SK-N-MC (cell line): ENCODE measurements around the gene NPIPB8.
"Not testable (repeated sequence)": the region's sequence is repeated elsewhere in the genome, so short reads cannot be mapped to it uniquely, and the experiment has no call there.

Experiments
- DNase-seq: peaks from one replicate; pipeline ENCODE4 v3.0.0-alpha.2; 2011; ENCODE audit warnings: low read depth, low spot score
- H3K27ac ChIP-seq: fragments of 200-600 bp; sonication (generic); 2 replicates; pipeline ENCODE4 v1.5.1; 2016; ENCODE audit warnings: mixed run types
- H3K36me3 ChIP-seq: fragments of 200-600 bp; sonication (generic); 2 replicates; pipeline ENCODE4 v1.6.1; 2017; ENCODE audit warnings: antibody characterized with exemption, low read length, mixed read lengths; ENCODE audit not compliant: insufficient read depth
- H3K4me3 ChIP-seq: fragments of 200-600 bp; sonication (generic); 2 replicates; pipeline ENCODE4 v1.5.1; 2016
- H3K9ac ChIP-seq: fragments of 200-600 bp; sonication (generic); 2 replicates; pipeline ENCODE4 v1.8.0; 2017; ENCODE audit warnings: mixed run types, mixed read lengths; ENCODE audit not compliant: insufficient read length
- H3K9me3 ChIP-seq: fragments of 200-600 bp; sonication (generic); 2 replicates; pipeline ENCODE4 v1.6.1; 2017; ENCODE audit warnings: low read depth, mild to moderate bottlenecking, antibody characterized with exemption, low read length, moderate library complexity, mixed read lengths
- EZH2 ChIP-seq: fragments of 200-600 bp; sonication (generic); IDR thresholded peaks from one replicate; pipeline ENCODE4 v1.6.1; 2017; ENCODE audit warnings: antibody characterized with exemption
- FOXP2 ChIP-seq: optimal IDR thresholded peaks from 2 replicates; pipeline ENCODE3; 2011; ENCODE audit warnings: mild to moderate bottlenecking, moderate library complexity; ENCODE audit not compliant: insufficient read depth; ENCODE audit errors: extremely low read length, control extremely low read depth
- POLR2AphosphoS5 ChIP-seq: IDR thresholded peaks from 2 replicates; pipeline ENCODE4 v1.6.1; 2012; ENCODE audit warnings: mild to moderate bottlenecking, low read depth, low read length, borderline replicate concordance

The NPIPB8 gene

DNA sequence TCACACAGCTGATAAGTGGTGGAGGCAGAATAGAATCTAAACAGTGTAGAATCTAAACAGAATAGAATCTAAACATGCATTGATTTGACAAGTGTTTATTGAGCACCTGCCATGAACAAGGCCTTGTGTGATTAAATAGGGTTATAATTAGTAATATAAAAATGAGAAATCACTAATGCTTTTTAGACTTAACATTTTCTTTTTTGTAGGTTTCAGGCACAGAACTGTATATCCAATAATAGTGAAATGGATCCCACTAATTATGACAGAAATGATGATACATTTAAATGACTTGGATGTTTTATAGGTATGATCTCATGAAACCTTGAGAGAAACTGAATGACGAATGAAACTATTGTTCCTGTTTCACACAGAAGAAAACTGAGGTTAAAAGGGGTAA, at the start of gene NPIPB8:
NPIPB8 (plus strand) TSS at position 301 of the 400 bp plus-strand sequence. CDS start 296 bp downstream, outside the sequence.
- H3K4me3 ChIP-seq, H3K9ac ChIP-seq, H3K27ac ChIP-seq, H3K36me3 ChIP-seq, H3K9me3 ChIP-seq, DNase-seq: not testable (repeated sequence)

GRCh38 chr16:28589069-28589468, 48.8 kb upstream of the NPIPB8 start:
- no peak overlapping the region for H3K4me3 ChIP-seq
- no peaks in the 10 kb centered on the region for H3K9me3 ChIP-seq
- H3K36me3 ChIP-seq: peaks cover 7% of the 10 kb centered on the region; the same call in 1 of the 2 replicates
- no peak overlapping the region for H3K9ac ChIP-seq
- no peak for TF ChIP-seq POLR2AphosphoS5
- no peak for TF ChIP-seq EZH2
- no peak for DNase-seq
- H3K27ac ChIP-seq: no peak overlapping the region

- no peaks in the 10 kb centered on the region for H3K9me3 ChIP-seq
- TF ChIP-seq POLR2AphosphoS5 (no peak), EZH2 (no peak), FOXP2 (no peak)
- H3K36me3 ChIP-seq: peaks cover 7% of the 10 kb centered on the region; the same call in 1 of the 2 replicates
- H3K27ac ChIP-seq: no peak overlapping the region
- H3K4me3 ChIP-seq: no peak overlapping the region
- no peak overlapping the region for H3K9ac ChIP-seq
- DNase-seq: no peak
Measured at GRCh38 chr16:28589930-28590329, 47.9 kb upstream of the NPIPB8 start.

DNA sequence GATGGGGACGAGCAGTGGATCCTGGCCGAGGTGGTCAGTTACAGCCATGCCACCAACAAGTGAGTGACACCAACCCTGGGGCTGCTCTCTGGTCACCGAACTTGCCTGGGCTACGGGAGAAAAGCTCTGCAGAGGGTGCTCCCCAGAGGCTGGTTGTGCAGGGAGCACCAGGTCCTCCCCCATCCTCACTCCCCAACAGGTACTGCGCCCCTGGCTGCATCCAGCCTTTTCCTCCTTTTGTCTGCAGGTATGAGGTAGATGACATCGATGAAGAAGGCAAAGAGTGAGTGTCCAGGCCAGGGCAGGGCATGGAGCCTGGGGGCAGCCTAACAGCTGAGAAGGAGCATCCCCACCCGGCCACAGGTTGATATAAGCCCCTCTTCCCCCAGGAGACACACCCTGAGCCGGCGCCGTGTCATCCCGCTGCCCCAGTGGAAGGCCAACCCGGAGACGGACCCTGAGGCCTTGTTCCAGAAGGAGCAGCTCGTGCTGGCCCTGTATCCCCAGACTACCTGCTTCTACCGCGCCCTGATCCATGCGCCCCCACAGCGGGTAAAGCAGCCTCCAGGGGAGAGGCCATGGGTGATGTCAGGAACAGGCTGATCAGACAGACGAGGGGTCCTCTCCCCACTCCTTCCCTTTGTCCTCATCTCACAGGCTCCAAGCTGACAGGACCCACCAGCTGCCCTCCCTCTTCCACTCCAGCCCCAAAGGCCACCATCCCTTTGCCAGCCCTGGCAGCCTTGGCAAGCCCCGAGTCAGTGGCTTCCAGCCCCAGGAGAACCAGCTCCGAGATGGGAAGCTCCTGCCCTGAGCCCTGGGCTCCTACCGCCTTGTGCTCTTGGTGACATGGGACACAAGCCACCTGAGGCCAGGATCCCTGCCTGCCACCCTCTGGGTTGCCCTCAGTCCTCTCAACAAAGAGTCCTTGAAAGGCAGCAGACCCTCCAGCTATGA, 47.2 kb upstream of the NPIPB8 start:
- H3K36me3 ChIP-seq: peaks cover 6% of the 10 kb centered on the region; the same call in 1 of the 2 replicates

GRCh38 chr16:28591355-28591754, 46.5 kb upstream of the NPIPB8 start:
- peaks cover 3% of the 10 kb centered on the region; the same call in 1 of the 2 replicates for H3K36me3 ChIP-seq
- no peak overlapping the region for H3K9ac ChIP-seq
- no peak for TF ChIP-seq FOXP2
- no peak for TF ChIP-seq EZH2
- no peak for TF ChIP-seq POLR2AphosphoS5
- H3K27ac ChIP-seq: no peak overlapping the region
- no peak overlapping the region for H3K4me3 ChIP-seq
- DNase-seq: no peak
- H3K9me3 ChIP-seq: no peaks in the 10 kb centered on the region

More for the DNA sequence above, 47.2 kb upstream of the NPIPB8 start:
- TF ChIP-seq FOXP2 (no peak), EZH2 (no peak), POLR2AphosphoS5 (no peak)
- H3K4me3 ChIP-seq: no peak overlapping the region
- no peak overlapping the region for H3K9ac ChIP-seq
- no peak overlapping the region for H3K27ac ChIP-seq
- no peak for DNase-seq
- H3K9me3 ChIP-seq: no peaks in the 10 kb centered on the region

GRCh38 chr16:28592511-28592910, 45.4 kb upstream of the NPIPB8 start:
- Histone ChIP-seq H3K9me3 (no peaks in the 10 kb centered on the region), H3K9ac (no peak overlapping the region), H3K27ac (no peak overlapping the region), H3K36me3 (no peaks in the 10 kb centered on the region; the same call in 1 of the 2 replicates), H3K4me3 (no peak overlapping the region)
- DNase-seq: no peak
- no peak for TF ChIP-seq FOXP2
- TF ChIP-seq EZH2: no peak

DNA sequence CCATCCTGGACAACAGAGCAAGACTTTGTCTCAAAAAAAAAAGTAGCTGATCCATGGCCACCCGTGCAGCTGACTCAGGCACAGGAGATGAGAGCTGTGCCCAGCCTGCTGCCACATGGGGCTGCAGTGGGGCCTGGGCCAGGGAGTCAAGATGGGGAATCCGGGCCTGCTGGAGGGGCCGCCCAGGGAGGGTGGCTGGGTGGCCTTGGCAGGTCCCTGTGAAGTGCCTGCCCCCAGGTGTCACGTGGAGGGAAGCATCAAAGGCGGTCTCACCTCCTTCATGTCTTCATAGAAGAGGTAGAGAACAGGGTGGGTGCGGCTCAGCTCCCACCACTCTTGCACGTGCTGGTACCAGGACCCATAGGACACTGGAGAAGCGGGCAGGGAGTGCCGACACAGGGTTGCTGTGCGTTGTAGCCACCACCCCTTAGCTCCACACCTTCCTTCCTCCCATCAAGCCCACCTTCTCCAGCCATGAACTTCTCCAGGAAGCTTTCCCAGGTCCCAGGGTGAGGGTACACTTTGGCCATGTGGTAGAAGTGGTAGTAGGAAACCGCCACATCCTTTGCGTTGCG, 44.8 kb upstream of the NPIPB8 start:
- H3K27ac ChIP-seq: no peak overlapping the region
- no peaks in the 10 kb centered on the region; the same call in 1 of the 2 replicates for H3K36me3 ChIP-seq
- no peak overlapping the region for H3K4me3 ChIP-seq
- no peak overlapping the region for H3K9ac ChIP-seq
- no peak for DNase-seq
- TF ChIP-seq FOXP2 (no peak), POLR2AphosphoS5 (no peak), EZH2 (no peak)
- H3K9me3 ChIP-seq: no peaks in the 10 kb centered on the region

- H3K4me3 ChIP-seq, H3K36me3 ChIP-seq, DNase-seq, H3K9ac ChIP-seq, H3K27ac ChIP-seq, H3K9me3 ChIP-seq: not testable (repeated sequence)
Measured at GRCh38 chr16:28595451-28595850, 42.4 kb upstream of the NPIPB8 start.
